ENCODE data around the gene EGFL6. TPM values are rescaled to one million over a fixed set of nuclear protein-coding genes. Genes with fewer than 3 reads are reported as not detected.
A peak's percentile ranks its signal among the peaks of the same experiment; 100 is the strongest.
"Not testable (repeated sequence)": the region's sequence is repeated elsewhere in the genome, so short reads cannot be mapped to it uniquely, and the experiment has no call there.

Gene EGFL6
- total RNA-seq, 2 experiments from 2014 or later, result 5.7 to 18.7 TPM

GRCh38 chrX:13607331-13607995, 38.1 kb downstream of the EGFL6 start:
- H3K4me1 Mint-ChIP-seq, result no peaks in the 10 kb centered on the region
- no peak for ATAC-seq
- H3K9me3 Mint-ChIP-seq (ENCODE audit: low read depth), result no peaks in the 10 kb centered on the region
- H3K4me3 Mint-ChIP-seq, result no peak overlapping the region
- H3K36me3 Mint-ChIP-seq, result peaks cover 4% of the 10 kb centered on the region
- no peak overlapping the region for H3K27ac Mint-ChIP-seq
- DNase-seq, result no peak
- no peaks in the 10 kb centered on the region for H3K27me3 Mint-ChIP-seq
- CTCF ChIA-PET, result no interaction called here

- Mint-ChIP-seq H3K36me3 (peaks cover 4% of the 10 kb centered on the region), H3K27me3 (no peaks in the 10 kb centered on the region), H3K9me3 (ENCODE audit: low read depth) (no peaks in the 10 kb centered on the region), H3K27ac (no peak overlapping the region), H3K4me1 (no peaks in the 10 kb centered on the region), H3K4me3 (no peak overlapping the region)
- no peak for DNase-seq
- CTCF ChIA-PET, result no interaction called here
- no peak for ATAC-seq
These were observed 38.6 kb downstream of the EGFL6 start for GRCh38 chrX:13607996-13608365.

- Mint-ChIP-seq H3K9me3 (ENCODE audit: low read depth) (no peaks in the 10 kb centered on the region), H3K27me3 (no peaks in the 10 kb centered on the region), H3K4me1 (peaks cover 4% of the 10 kb centered on the region), H3K27ac (no peak overlapping the region), H3K36me3 (peaks cover 6% of the 10 kb centered on the region), H3K4me3 (no peak overlapping the region)
- CTCF ChIA-PET, result no interaction called here
- DNase-seq, result no peak
- ATAC-seq, result no peak
These were observed 44.8 kb downstream of the EGFL6 start for GRCh38 chrX:13614154-13614553.

- Mint-ChIP-seq H3K27ac (no peak overlapping the region), H3K27me3 (peaks cover 4% of the 10 kb centered on the region), H3K4me1 (peaks cover 10% of the 10 kb centered on the region), H3K9me3 (ENCODE audit: low read depth) (no peaks in the 10 kb centered on the region), H3K36me3 (peaks cover 2% of the 10 kb centered on the region), H3K4me3 (no peak overlapping the region)
- no peak for ATAC-seq
- no peak for DNase-seq
- CTCF ChIA-PET, result no interaction called here
These were observed 50.8 kb downstream of the EGFL6 start for GRCh38 chrX:13620207-13620606.

GRCh38 chrX:13622401-13622964, 53.1 kb downstream of the EGFL6 start:
- no peak overlapping the region for H3K27ac Mint-ChIP-seq
- ATAC-seq, result no peak
- H3K4me1 Mint-ChIP-seq, result peaks cover 9% of the 10 kb centered on the region
- H3K4me3 Mint-ChIP-seq, result no peak overlapping the region
- H3K9me3 Mint-ChIP-seq (ENCODE audit: low read depth), result no peaks in the 10 kb centered on the region
- peaks cover 2% of the 10 kb centered on the region for H3K36me3 Mint-ChIP-seq
- peaks cover 4% of the 10 kb centered on the region for H3K27me3 Mint-ChIP-seq
- CTCF ChIA-PET, result no interaction called here
- no peak for DNase-seq

GRCh38 chrX:13627306-13627705, 57.9 kb downstream of the EGFL6 start:
- Mint-ChIP-seq H3K27me3 (peaks cover 4% of the 10 kb centered on the region), H3K4me1 (no peaks in the 10 kb centered on the region), H3K36me3 (peaks cover 5% of the 10 kb centered on the region), H3K9me3 (ENCODE audit: low read depth) (no peaks in the 10 kb centered on the region), H3K27ac (no peak overlapping the region), H3K4me3 (no peak overlapping the region)
- ATAC-seq (no peak), DNase-seq (no peak)
- CTCF ChIA-PET, result no interaction called here

GRCh38 chrX:13637224-13637623, 67.8 kb downstream of the EGFL6 start:
- H3K4me3 Mint-ChIP-seq; H3K9me3 Mint-ChIP-seq (ENCODE audit: low read depth); H3K4me1 Mint-ChIP-seq; H3K27me3 Mint-ChIP-seq; H3K27ac Mint-ChIP-seq; H3K36me3 Mint-ChIP-seq; ATAC-seq; DNase-seq; CTCF ChIA-PET: not testable (repeated sequence)

- Mint-ChIP-seq H3K4me1 (no peaks in the 10 kb centered on the region), H3K27ac (no peak overlapping the region), H3K9me3 (ENCODE audit: low read depth) (peaks cover 2% of the 10 kb centered on the region), H3K36me3 (peaks cover 4% of the 10 kb centered on the region), H3K27me3 (no peaks in the 10 kb centered on the region), H3K4me3 (no peak overlapping the region)
- ATAC-seq (no peak), DNase-seq (no peak)
- CTCF ChIA-PET, result no interaction called here
These were observed 68.6 kb downstream of the EGFL6 start for GRCh38 chrX:13638021-13638420.

GRCh38 chrX:13638826-13639225, 69.4 kb downstream of the EGFL6 start:
- H3K36me3 Mint-ChIP-seq, result peaks cover 4% of the 10 kb centered on the region
- no peak for ATAC-seq

GRCh38 chrX:13641684-13642083, 72.3 kb downstream of the EGFL6 start:
- DNase-seq; H3K36me3 Mint-ChIP-seq; ATAC-seq; H3K27me3 Mint-ChIP-seq; H3K27ac Mint-ChIP-seq; H3K4me1 Mint-ChIP-seq; H3K9me3 Mint-ChIP-seq (ENCODE audit: low read depth); H3K4me3 Mint-ChIP-seq: not testable (repeated sequence)
- CTCF ChIA-PET, result interaction anchor here (1.5 kb wide), 1 partner anchor 695 kb away, joined by 4 read pairs; no protein-coding TSS in a partner anchor

More at GRCh38 chrX:13638826-13639225, 69.4 kb downstream of the EGFL6 start:
- no peak overlapping the region for H3K4me3 Mint-ChIP-seq
- H3K27me3 Mint-ChIP-seq, result no peaks in the 10 kb centered on the region
- no peak for DNase-seq
- H3K27ac Mint-ChIP-seq, result no peak overlapping the region
- CTCF ChIA-PET, result no interaction called here
- H3K4me1 Mint-ChIP-seq, result no peaks in the 10 kb centered on the region
- peaks cover 2% of the 10 kb centered on the region for H3K9me3 Mint-ChIP-seq (ENCODE audit: low read depth)

GRCh38 chrX:13645464-13646153, 76.2 kb downstream of the EGFL6 start:
- no peaks in the 10 kb centered on the region for H3K27me3 Mint-ChIP-seq

GRCh38 chrX:13646154-13646549, 76.8 kb downstream of the EGFL6 start:
- H3K9me3 Mint-ChIP-seq (ENCODE audit: low read depth), result no peaks in the 10 kb centered on the region
- DNase-seq (peak; percentile 65), ATAC-seq (no peak)
- no peaks in the 10 kb centered on the region for H3K27me3 Mint-ChIP-seq
- CTCF ChIA-PET, result interaction anchor here (0.7 to 4.4 kb wide), 12 partner anchors 14 to 386 kb away, joined by 3 to 45 read pairs (median 3); no protein-coding TSS in a partner anchor
- H3K27ac Mint-ChIP-seq, result peak overlapping the region; percentile 32
- peaks cover 17% of the 10 kb centered on the region for H3K4me1 Mint-ChIP-seq
- H3K4me3 Mint-ChIP-seq, result no peak overlapping the region
- H3K36me3 Mint-ChIP-seq, result no peaks in the 10 kb centered on the region

More at GRCh38 chrX:13645464-13646153, 76.2 kb downstream of the EGFL6 start:
- Mint-ChIP-seq H3K9me3 (ENCODE audit: low read depth) (no peaks in the 10 kb centered on the region), H3K4me1 (peaks cover 17% of the 10 kb centered on the region), H3K4me3 (no peak overlapping the region), H3K27ac (no peak overlapping the region), H3K36me3 (no peaks in the 10 kb centered on the region)
- no peak for ATAC-seq
- no peak for DNase-seq
- CTCF ChIA-PET, result interaction anchor here (0.7 to 4.4 kb wide), 12 partner anchors 13 to 387 kb away, joined by 3 to 45 read pairs (median 3); no protein-coding TSS in a partner anchor

GRCh38 chrX:13647709-13648212, 78.4 kb downstream of the EGFL6 start:
- DNase-seq (peak; percentile 83), ATAC-seq (peak; percentile 93)
- CTCF ChIA-PET, result interaction anchor here (1.0 to 4.4 kb wide), 2 partner anchors 43 to 140 kb away, joined by 3 to 45 read pairs; no protein-coding TSS in a partner anchor
- Mint-ChIP-seq H3K36me3 (no peaks in the 10 kb centered on the region), H3K9me3 (ENCODE audit: low read depth) (no peaks in the 10 kb centered on the region), H3K27ac (peak overlapping the region; percentile 85), H3K27me3 (no peaks in the 10 kb centered on the region), H3K4me1 (peaks cover 26% of the 10 kb centered on the region), H3K4me3 (peak overlapping the region; percentile 32)

All from activated CD8-positive, alpha-beta memory T cell treated with anti-CD3 and anti-CD28 coated beads, Interleukin-2, amount 10 ng/mL, durations not matched to agents 7 days and 5 days (primary cell).